Peyer's patch (tissue), 4 donors: ENCODE measurements around the gene ADGRD1. TPM values are rescaled to one million over a fixed set of nuclear protein-coding genes. Genes with fewer than 3 reads are reported as not detected.

Experiments
- DNase-seq, 3 donors: peaks; one replicate each; pipeline ENCODE4 v3.0.0-alpha.2; 2017 to 2019
- H3K27ac ChIP-seq, 4 donors: fragments of 200-600 bp; sonication (generic); one replicate each; pipeline ENCODE4 v1.5.1; 2016 to 2019
- H3K27me3 ChIP-seq, 2 donors: fragments of 200-600 bp; sonication (generic); one replicate each; pipeline ENCODE4 v1.5.1; 2019
- H3K36me3 ChIP-seq, 3 donors: fragments of 200-600 bp; sonication (generic); one replicate each; pipeline ENCODE4 v1.5.1; 2016 to 2019
- H3K4me1 ChIP-seq, 4 donors: fragments of 200-600 bp; sonication (generic); one replicate each; pipeline ENCODE4 v1.5.1; 2016 to 2019
- H3K4me3 ChIP-seq, 4 donors: fragments of 200-600 bp; sonication (generic); 1 replicate in 3 of 4; 2 replicates in 1 of 4; pipeline ENCODE4 v1.5.1; 2016 to 2019; ENCODE audit warnings: mild to moderate bottlenecking in 1 of 4
- H3K9me3 ChIP-seq, 4 donors: fragments of 200-600 bp; sonication (generic); one replicate each; pipeline ENCODE4 v1.5.1; 2016 to 2019; ENCODE audit warnings: mild to moderate bottlenecking in 1 of 4
- POLR2A ChIP-seq, 2 donors: fragments of 450-650 bp; IDR thresholded peaks; one replicate each; pipeline ENCODE4 v1.5.1; 2017; ENCODE audit warnings: antibody characterized with exemption in 2 of 2, mild to moderate bottlenecking in 2 of 2, moderate library complexity in 2 of 2
- total RNA-seq, 4 donors: library from RNA; depleted of rRNA; stranded (reverse); fragments of >200 nt; gene quantifications; one replicate each; pipeline ENCODE4 v1.1.0, GENCODE V29; 2016
- TF ChIP-seq, protein P1 (sequence below), 6 experiments: fragments of 450-650 bp in 4 of 6; fragments of 200-600 bp in 2 of 6; sonication (generic) in 1 of 6; IDR thresholded peaks; one replicate each; pipeline ENCODE4 v1.5.1; 2017 to 2019; ENCODE audit warnings: antibody characterized with exemption in 6 of 6, mild to moderate bottlenecking in 3 of 6, moderate library complexity in 1 of 6

The ADGRD1 gene
- total RNA-seq, 4 donors from 2014 or later: 7.0 to 42.9 (median 27.9) TPM

DNA sequence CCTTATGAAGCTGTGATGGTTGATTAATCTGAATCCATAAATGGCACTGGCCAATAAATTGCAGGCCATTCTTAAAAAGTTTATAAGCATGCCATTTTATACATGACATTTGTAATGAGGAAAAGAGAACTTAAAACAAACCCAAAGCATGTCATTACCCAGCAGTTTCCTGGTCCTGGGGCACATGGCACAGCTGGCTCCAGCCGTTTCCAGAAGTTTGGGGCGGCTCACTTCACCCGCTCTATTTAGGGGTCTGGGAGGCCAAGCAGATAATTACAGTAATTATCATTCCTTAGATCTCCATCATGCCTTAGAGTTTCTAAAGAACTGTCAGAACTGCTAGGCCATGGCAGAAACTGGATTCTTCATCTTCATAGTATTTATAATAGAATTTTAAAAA is 6.4 kb downstream of the ADGRD1 start:
- DNase-seq: no peak
- no peak overlapping the region for H3K27ac ChIP-seq
- TF ChIP-seq, protein P1, sequence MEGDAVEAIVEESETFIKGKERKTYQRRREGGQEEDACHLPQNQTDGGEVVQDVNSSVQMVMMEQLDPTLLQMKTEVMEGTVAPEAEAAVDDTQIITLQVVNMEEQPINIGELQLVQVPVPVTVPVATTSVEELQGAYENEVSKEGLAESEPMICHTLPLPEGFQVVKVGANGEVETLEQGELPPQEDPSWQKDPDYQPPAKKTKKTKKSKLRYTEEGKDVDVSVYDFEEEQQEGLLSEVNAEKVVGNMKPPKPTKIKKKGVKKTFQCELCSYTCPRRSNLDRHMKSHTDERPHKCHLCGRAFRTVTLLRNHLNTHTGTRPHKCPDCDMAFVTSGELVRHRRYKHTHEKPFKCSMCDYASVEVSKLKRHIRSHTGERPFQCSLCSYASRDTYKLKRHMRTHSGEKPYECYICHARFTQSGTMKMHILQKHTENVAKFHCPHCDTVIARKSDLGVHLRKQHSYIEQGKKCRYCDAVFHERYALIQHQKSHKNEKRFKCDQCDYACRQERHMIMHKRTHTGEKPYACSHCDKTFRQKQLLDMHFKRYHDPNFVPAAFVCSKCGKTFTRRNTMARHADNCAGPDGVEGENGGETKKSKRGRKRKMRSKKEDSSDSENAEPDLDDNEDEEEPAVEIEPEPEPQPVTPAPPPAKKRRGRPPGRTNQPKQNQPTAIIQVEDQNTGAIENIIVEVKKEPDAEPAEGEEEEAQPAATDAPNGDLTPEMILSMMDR (IDR thresholded peaks at IDR 0.05): no peak
- TF ChIP-seq POLR2A (IDR thresholded peaks at IDR 0.05): no peak
- no peak overlapping the region for H3K4me3 ChIP-seq
- no peaks in the 10 kb centered on the region for H3K36me3 ChIP-seq
- no peaks in the 10 kb centered on the region for H3K9me3 ChIP-seq
- no peaks in the 10 kb centered on the region for H3K27me3 ChIP-seq
- H3K4me1 ChIP-seq: no peaks in the 10 kb centered on the region

DNA sequence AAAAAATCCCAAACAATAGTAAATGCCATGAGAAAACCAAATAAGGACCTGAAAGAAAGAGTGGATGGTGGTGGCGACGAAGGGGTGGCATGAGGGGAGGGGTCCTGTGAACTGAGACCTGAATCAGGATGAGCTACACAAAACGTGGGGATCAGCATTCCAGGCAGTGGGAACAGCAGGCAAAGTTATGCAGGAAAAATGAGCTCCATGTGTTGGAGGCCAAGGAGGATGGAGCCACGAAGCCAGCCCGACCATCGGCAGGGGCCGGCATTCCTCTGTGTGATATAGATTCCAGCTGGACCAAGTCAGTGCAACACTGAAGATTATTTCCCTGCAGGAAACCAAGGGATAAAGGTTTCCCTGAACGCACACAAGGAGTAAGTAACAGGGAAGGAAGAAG is 7.1 kb downstream of the ADGRD1 start:
- no peaks in the 10 kb centered on the region for H3K36me3 ChIP-seq
- no peak overlapping the region for H3K4me3 ChIP-seq
- DNase-seq: peak in 1 of 3 donors; percentile 19
- H3K4me1 ChIP-seq: no peaks in the 10 kb centered on the region
- H3K27me3 ChIP-seq: no peaks in the 10 kb centered on the region
- TF ChIP-seq POLR2A (IDR thresholded peaks at IDR 0.05): no peak
- TF ChIP-seq, protein P1 (IDR thresholded peaks at IDR 0.05): no peak
- H3K27ac ChIP-seq: no peak overlapping the region
- no peaks in the 10 kb centered on the region for H3K9me3 ChIP-seq

DNA sequence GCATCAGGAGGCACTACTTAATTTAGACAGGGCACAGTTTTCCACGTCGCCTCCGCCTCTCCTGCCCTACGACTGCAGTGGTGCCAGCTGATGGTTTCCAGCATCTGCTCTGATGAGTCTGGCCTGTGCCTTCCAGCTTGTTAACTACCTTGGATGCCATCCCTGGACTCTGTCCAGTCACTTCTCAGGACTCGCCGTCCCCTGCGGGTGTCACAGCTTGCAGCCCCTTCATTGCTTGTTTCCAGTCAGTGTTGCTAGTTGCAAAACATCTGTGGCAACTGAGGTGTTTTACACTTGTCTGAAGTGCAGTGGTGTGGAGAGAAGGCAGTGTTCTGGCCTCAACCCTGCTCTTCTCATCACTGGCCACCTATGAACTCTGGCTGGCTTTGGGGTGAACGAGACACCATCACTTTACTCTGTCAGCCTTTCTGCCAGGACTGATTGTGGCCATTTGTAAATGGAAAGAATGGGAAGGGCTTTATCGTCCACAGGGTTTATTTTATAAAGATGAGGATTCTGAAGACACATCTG is 8.3 kb downstream of the ADGRD1 start:
- peak overlapping the region in 1 of 4 donors; percentile 58 for H3K27ac ChIP-seq
- H3K4me3 ChIP-seq: no peak overlapping the region
- DNase-seq: peak in 2 of 3 donors; percentile 6 to 44
- no peaks in the 10 kb centered on the region for H3K9me3 ChIP-seq
- H3K36me3 ChIP-seq: no peaks in the 10 kb centered on the region
- TF ChIP-seq, protein P1 (IDR thresholded peaks at IDR 0.05): no peak
- TF ChIP-seq POLR2A (IDR thresholded peaks at IDR 0.05): no peak
- H3K4me1 ChIP-seq: no peaks in the 10 kb centered on the region
- no peaks in the 10 kb centered on the region for H3K27me3 ChIP-seq

DNA sequence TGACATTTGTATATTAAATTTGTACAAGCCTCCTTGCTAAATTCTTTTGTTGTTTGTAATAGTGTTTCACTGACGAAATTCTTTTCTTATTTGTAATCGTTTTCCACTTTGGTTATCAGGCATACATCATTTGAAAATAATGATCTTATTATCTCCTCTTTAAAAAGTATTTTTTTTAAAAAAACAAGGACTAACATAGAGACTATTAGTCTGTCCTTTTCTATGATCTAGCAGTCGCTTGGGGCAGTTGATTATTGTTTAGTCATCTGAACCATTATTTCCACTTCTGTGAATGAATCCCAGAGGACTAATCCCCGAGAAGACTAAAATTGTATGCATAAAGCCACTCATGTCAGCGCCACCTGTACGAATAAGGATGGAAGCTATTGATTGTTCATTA is 11.5 kb downstream of the ADGRD1 start:
- H3K9me3 ChIP-seq: no peaks in the 10 kb centered on the region
- no peak overlapping the region for H3K4me3 ChIP-seq
- TF ChIP-seq, protein P1 (IDR thresholded peaks at IDR 0.05): no peak
- TF ChIP-seq POLR2A (IDR thresholded peaks at IDR 0.05): no peak
- H3K36me3 ChIP-seq: peaks cover 0 to 5% (median 0%) of the 10 kb centered on the region in 3 donors
- no peak for DNase-seq
- H3K4me1 ChIP-seq: no peaks in the 10 kb centered on the region
- no peak overlapping the region for H3K27ac ChIP-seq
- no peaks in the 10 kb centered on the region for H3K27me3 ChIP-seq

DNA sequence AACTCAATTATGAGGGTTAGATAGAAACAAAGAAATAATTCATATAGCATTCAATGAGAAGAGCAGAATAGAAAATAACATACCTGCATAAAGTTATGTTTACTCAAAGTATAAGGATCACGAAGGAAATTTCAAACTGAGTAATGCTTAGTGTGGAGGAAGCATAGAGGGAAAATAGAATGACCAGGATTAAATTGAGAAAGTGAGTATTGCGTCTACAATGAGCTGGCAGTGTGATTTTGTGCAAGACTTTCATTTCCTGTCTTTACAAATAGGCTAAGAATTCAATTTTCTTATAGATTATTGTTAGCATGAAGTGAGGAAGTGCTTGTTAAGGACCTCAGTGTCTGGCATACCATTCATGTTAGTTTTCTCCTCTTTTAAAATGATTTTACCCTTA is 12.0 kb downstream of the ADGRD1 start:
- DNase-seq: no peak
- Histone ChIP-seq H3K27ac (no peak overlapping the region), H3K27me3 (no peaks in the 10 kb centered on the region), H3K4me3 (no peak overlapping the region), H3K9me3 (no peaks in the 10 kb centered on the region), H3K4me1 (no peaks in the 10 kb centered on the region), H3K36me3 (peaks cover 0 to 5% (median 0%) of the 10 kb centered on the region in 3 donors)
- no peak for TF ChIP-seq POLR2A (IDR thresholded peaks at IDR 0.05)
- TF ChIP-seq, protein P1 (IDR thresholded peaks at IDR 0.05): no peak
